HUES64 (cell line): Measurements from ENCODE around the gene AGBL5.

Experiments used
- H3K27ac ChIP-seq: 2 replicates; pipeline ENCODE4 v1.7.0; 2013; ENCODE audit warnings: low read depth, low read length, inconsistent platforms
- H3K27me3 ChIP-seq: 2 replicates; pipeline ENCODE4 v1.6.1; 2013; ENCODE audit warnings: mild to moderate bottlenecking, low read length; ENCODE audit not compliant: insufficient read depth
- H3K36me3 ChIP-seq: 2 replicates; pipeline ENCODE4 v1.6.1; 2013; ENCODE audit warnings: mild to moderate bottlenecking, low read length; ENCODE audit not compliant: insufficient read depth
- H3K4me1 ChIP-seq: 2 replicates; pipeline ENCODE4 v1.6.1; 2013; ENCODE audit warnings: mild to moderate bottlenecking, low read length, moderate library complexity; ENCODE audit not compliant: insufficient read depth
- H3K4me3 ChIP-seq: 2 replicates; pipeline ENCODE4 v1.5.1; 2013; ENCODE audit warnings: mild to moderate bottlenecking, low read length, moderate library complexity
- H3K9ac ChIP-seq: 2 replicates; pipeline ENCODE4 v1.6.1; 2013; ENCODE audit warnings: mild to moderate bottlenecking, low read depth, low read length
- H3K9me3 ChIP-seq: 2 replicates; pipeline ENCODE4 v1.6.1; 2013; ENCODE audit warnings: low read depth, low read length; ENCODE audit not compliant: insufficient read depth
- WGBS: fragments of 150-250, 120-280 bp; methylation state at CpG from one replicate; pipeline ENCODE4 v1.1.7; 2013; ENCODE audit warnings: missing lambda C conversion rate; 5-methylcytosine and 5-hydroxymethylcytosine counted together

Gene AGBL5

DNA sequence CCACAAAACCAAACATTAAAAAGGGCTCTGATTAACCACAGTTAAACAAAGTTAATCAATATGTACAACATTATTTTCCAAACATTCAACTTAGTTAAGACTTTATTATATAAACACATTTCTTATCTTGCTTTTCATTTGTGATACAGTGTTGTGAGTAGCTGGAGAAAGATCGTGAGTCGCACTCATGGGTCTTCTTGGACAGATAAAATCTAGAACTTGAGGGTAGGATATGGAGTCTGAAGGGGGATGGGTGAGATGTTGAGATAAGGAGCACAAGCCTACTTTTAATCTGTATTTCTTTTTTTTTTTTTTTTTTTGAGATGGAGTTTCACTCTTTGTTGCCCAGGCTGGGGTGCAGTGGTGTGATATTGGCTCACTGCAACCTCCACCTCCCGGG lies 41.3 kb upstream of the AGBL5 start:
- Histone ChIP-seq H3K9me3 (peaks cover 11% of the 10 kb centered on the region; the same call in 1 of the 2 replicates), H3K4me1 (no peaks in the 10 kb centered on the region), H3K4me3 (no peak overlapping the region), H3K27ac (no peak overlapping the region), H3K36me3 (no peaks in the 10 kb centered on the region), H3K27me3 (no peaks in the 10 kb centered on the region), H3K9ac (no peak overlapping the region)
- WGBS = 92% methylated on average over 2 of the region's 3 CpGs

DNA sequence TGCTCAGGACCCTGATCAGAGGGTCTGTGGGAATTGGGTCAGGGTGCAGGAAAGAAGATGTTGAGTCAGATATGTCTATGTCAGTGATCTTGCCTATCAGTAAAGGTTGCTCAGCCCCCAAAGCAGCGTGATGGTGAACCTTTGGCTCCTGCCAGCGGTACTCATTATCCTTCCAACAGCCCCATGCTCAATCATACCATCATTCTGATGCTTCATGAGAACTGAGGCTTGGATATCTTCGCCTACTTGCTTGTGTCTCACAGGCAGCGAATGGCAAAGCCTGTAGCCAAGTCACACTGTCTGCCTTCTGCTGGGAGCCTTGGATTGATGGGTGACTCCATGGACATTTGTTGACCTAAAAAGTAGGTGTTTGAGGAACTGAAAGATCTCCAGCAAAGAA lies 37.7 kb upstream of the AGBL5 start:
- Histone ChIP-seq H3K27me3 (no peaks in the 10 kb centered on the region), H3K9ac (no peak overlapping the region), H3K4me3 (no peak overlapping the region), H3K4me1 (peaks cover 3% of the 10 kb centered on the region; the same call in 1 of the 2 replicates), H3K36me3 (no peaks in the 10 kb centered on the region), H3K9me3 (peaks cover 8% of the 10 kb centered on the region; the same call in 1 of the 2 replicates), H3K27ac (no peak overlapping the region)
- 88% methylated on average over 4 of the region's 4 CpGs for WGBS

DNA sequence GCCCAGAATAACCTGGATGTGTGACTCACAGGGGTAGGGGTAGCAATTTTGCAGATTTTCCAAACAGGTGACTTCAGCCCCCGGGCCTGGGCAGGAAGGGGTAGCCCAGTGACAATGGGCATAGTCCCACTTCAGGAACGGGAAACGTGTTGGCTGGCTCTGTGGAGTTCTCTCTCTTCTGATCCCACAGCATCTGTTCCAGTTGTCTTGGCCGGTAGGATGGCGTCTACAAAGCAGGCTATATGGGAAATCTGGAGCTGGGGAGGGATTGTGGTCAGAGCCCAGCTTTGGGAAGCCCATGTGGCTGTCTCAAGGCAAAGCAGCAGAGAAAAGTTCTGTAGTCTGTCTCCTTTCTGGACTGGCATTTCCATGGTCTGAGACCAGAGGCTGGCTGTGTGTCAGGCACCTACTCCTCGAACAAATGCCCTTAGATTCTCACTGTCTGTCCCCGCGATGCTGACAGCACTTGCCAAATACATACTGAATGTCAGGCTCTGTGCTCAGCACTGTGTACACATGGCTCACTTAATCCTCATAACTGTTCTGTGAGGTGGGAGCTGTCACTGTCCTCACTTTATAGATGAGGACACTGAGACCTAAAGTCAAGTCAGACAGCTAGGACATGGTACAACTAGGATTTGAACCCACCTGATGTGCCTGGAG lies 36.6 kb upstream of the AGBL5 start:
- Histone ChIP-seq H3K4me1 (peaks cover 3% of the 10 kb centered on the region; the same call in 1 of the 2 replicates), H3K9ac (no peak overlapping the region), H3K9me3 (peaks cover 7% of the 10 kb centered on the region; the same call in 1 of the 2 replicates), H3K4me3 (no peak overlapping the region), H3K27me3 (no peaks in the 10 kb centered on the region), H3K27ac (no peak overlapping the region), H3K36me3 (no peaks in the 10 kb centered on the region)
- WGBS = 93% methylated on average over 8 of the region's 8 CpGs

DNA sequence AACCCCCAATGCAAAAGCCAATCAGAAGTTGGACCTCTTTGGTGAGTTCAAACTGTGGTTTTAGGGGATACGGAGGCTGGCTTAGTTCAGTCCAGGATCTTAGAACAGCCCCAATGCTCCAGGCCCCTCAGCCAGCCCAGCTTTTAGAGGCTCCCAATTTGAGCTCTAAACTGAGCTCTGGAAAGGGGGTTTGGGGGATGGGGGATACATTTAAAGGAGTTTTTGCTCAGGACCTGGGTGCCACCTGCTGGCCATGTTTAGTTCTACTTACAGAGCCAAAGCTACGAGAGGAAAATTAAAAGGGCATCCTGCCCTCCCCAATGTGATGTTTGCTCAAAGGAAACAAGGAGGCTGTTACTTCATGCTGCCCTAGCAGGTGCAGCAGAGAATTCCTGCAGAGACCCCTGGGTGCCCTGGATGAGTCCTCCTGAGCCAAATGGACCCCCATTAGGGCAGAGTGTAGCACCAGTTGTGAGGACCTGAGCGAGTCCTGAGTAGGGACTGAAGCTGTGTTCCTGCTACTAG lies 34.6 kb upstream of the AGBL5 start:
- H3K36me3 ChIP-seq = no peaks in the 10 kb centered on the region
- H3K27me3 ChIP-seq = no peaks in the 10 kb centered on the region
- H3K9ac ChIP-seq = no peak overlapping the region
- peaks cover 7% of the 10 kb centered on the region; the same call in 1 of the 2 replicates for H3K9me3 ChIP-seq
- H3K4me1 ChIP-seq = peaks cover 5% of the 10 kb centered on the region; the same call in 1 of the 2 replicates
- H3K27ac ChIP-seq = no peak overlapping the region
- 68% methylated on average over 3 of the region's 3 CpGs for WGBS
- H3K4me3 ChIP-seq = no peak overlapping the region

DNA sequence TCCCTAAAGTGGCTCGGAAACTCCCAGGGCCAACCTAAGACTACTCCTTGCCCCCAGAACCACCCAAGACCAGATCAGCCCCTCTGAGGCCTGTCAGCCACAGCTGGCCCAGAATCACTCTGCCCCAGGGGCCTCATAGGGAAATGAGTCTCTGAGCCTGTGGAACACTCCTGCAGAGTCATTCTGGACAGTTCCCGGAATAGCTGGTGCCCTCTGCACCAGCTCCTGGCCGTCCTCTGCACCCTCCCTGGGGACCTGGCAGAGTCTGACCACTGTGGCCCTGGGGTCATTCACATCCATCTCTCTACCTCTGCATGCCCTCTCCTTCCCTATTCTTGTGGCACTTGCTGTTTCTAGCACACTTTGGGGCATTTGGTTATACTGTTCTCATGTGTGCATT lies 33.3 kb upstream of the AGBL5 start:
- H3K4me3 ChIP-seq = no peak overlapping the region
- no peak overlapping the region for H3K27ac ChIP-seq
- H3K4me1 ChIP-seq = peaks cover 5% of the 10 kb centered on the region; the same call in 1 of the 2 replicates
- H3K9ac ChIP-seq = no peak overlapping the region
- H3K27me3 ChIP-seq = no peaks in the 10 kb centered on the region
- 87% methylated on average over 3 of the region's 3 CpGs for WGBS
- H3K9me3 ChIP-seq = peaks cover 7% of the 10 kb centered on the region; the same call in 1 of the 2 replicates
- H3K36me3 ChIP-seq = peaks cover 4% of the 10 kb centered on the region; the same call in 1 of the 2 replicates

DNA sequence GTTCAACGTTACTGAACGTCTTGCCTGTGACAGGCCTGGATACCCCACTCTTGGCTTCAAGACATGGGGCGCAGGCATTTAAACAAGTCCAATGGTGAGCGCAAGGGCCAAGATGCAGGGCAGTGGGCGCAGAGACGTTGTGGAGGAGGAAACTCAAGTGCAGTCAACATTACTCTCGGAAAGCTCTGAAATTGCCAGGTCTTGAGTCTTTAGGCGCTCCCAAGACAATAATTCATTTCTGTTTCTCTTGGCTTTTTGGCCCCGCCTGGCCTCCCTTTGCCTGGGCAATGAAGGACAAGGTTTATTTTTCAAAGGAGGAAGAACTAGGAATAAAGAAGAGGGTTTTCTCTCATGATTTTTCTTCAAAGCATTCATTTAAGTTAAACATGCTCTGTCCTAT lies 32.0 kb upstream of the AGBL5 start:
- H3K27ac ChIP-seq = no peak overlapping the region
- H3K9ac ChIP-seq = no peak overlapping the region
- H3K4me1 ChIP-seq = peaks cover 5% of the 10 kb centered on the region; the same call in 1 of the 2 replicates
- H3K4me3 ChIP-seq = no peak overlapping the region
- H3K27me3 ChIP-seq = no peaks in the 10 kb centered on the region
- no peaks in the 10 kb centered on the region for H3K9me3 ChIP-seq
- 94% methylated on average over 9 of the region's 9 CpGs for WGBS
- peaks cover 4% of the 10 kb centered on the region; the same call in 1 of the 2 replicates for H3K36me3 ChIP-seq

DNA sequence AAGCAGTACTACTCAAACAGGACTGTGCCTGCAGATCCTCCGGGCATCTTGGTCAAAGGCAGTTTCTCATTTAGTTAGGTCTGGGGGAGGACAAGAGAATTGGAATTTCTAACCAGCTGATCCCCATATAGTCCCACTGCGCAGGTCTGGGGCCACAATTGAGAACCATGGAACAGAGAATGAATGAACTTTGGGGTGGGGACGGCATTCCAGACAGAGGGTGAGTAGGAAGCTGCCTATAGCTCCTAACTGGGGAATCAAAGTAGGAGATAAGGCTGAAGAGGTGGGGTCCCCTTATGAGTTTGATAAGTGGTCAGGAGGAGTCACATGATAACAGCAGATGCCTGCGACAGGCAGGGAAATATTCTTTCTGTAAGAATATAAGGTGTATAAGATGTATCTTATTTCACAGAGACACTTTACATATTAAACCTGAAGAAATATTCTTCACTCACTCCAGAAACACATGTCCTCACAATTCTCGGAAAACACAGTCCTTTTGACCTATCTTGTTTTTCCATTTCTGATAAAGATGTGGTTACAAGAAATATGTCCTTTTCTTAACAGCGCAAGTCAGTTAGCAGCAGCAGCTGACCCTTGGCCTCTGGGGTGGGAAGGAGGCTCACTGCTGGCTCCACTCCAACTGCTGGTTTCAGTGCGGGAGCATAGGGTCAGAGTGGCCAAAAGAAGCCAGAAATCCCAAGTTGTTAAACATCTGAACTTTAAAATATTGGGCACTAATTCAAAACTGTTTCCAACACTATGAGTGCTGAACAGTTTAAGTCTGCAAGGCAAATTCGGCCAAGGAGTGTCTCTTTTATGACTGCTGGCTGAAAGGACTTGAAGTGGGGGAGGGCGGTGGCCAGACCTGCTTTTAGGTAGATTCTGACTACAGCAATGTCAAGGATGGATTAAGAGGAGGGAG lies 31.3 kb upstream of the AGBL5 start:
- no peaks in the 10 kb centered on the region for H3K9me3 ChIP-seq
- H3K4me3 ChIP-seq = no peak overlapping the region
- peaks cover 5% of the 10 kb centered on the region; the same call in 1 of the 2 replicates for H3K36me3 ChIP-seq
- WGBS = 91% methylated on average over 9 of the region's 9 CpGs
- no peaks in the 10 kb centered on the region for H3K27me3 ChIP-seq
- peaks cover 5% of the 10 kb centered on the region; the same call in 1 of the 2 replicates for H3K4me1 ChIP-seq
- H3K9ac ChIP-seq = no peak overlapping the region
- no peak overlapping the region for H3K27ac ChIP-seq

DNA sequence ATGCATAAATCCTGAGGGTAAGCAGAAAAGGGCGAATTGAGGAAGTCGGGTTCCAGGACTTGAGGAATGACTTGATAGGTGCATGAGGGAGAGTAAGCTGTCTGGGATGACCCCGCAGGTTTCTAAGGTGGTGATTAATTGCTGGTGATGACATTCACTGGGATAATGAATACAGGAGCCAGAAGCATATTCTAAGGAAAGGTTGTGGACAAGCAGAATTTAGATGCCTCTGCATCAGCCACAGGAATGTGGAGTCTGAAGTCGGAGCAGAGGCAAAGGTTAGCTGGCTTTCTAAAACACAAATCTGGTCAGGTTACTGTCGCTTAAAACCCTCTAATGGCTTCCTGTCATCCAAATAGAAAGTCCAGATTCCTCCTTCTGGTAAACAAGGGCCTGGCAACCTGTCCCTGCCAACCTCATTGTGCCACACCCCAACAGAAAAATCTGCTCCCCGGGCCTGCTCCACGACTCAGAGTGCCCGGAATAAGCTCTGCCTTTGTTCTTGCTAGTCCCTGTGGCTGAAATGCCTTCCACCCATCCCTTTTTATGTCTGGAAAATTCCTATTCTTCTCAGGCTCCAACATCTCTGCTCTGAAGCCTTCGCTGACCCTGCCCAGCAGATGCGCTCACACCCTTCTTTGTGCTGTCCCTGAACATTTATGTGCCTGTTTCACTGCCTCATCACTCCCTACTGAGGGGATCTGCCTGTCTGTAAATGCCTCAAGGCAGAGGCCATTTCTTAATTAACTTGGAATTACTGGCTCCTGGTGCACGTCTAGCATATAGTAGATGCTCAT lies 30.0 kb upstream of the AGBL5 start:
- H3K9me3 ChIP-seq = no peaks in the 10 kb centered on the region
- no peaks in the 10 kb centered on the region for H3K27me3 ChIP-seq
- 88% methylated on average over 11 of the region's 11 CpGs for WGBS
- peaks cover 5% of the 10 kb centered on the region; the same call in 1 of the 2 replicates for H3K4me1 ChIP-seq
- no peak overlapping the region for H3K27ac ChIP-seq
- peaks cover 11% of the 10 kb centered on the region for H3K36me3 ChIP-seq
- no peak overlapping the region for H3K9ac ChIP-seq
- no peak overlapping the region for H3K4me3 ChIP-seq

DNA sequence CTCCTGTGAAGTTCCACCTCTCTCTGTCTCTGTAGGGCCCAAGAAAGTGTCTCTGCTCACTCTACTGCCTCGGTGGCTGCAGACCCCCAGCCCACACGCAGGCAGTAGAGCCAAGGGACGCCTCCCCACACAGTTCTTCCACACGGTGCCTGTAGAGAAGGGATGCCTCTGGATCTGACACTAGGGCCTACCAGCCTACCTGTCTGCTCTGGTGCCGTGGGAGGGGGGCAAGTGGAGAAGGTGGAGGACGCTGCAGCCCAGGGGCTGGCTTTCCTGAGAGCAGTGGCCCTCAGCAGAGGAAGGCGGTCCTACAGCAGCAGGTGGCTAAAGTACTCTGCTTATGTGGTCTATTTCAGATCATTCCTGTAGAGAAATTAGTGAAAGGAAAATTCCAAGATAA lies 27.7 kb upstream of the AGBL5 start:
- no peak overlapping the region for H3K27ac ChIP-seq
- no peak overlapping the region for H3K9ac ChIP-seq
- WGBS = 91% methylated on average over 7 of the region's 7 CpGs
- H3K36me3 ChIP-seq = peaks cover 11% of the 10 kb centered on the region
- H3K4me1 ChIP-seq = peaks cover 3% of the 10 kb centered on the region; the same call in 1 of the 2 replicates
- H3K9me3 ChIP-seq = no peaks in the 10 kb centered on the region
- H3K27me3 ChIP-seq = no peaks in the 10 kb centered on the region
- no peak overlapping the region for H3K4me3 ChIP-seq

DNA sequence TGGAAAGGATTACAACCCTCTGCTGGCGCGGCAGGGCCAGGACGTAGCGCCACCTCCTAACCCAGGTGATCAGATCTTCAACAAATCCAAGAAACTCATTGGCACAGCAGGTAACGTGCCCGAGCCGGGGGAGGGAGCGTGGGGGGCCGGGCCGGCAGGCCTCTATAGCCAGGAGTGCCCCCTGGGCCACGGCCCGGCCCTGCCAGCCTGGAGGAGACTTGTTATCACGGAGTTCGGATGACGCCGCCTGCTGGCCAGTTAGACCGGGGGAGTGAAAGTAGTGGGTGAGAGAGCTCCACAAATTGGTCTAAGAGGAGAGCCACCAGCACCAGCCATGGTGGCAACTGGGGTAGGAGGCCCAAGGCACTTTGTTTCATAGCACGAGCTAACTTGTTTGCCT lies 27.3 kb upstream of the AGBL5 start:
- Histone ChIP-seq H3K36me3 (peaks cover 11% of the 10 kb centered on the region), H3K27me3 (no peaks in the 10 kb centered on the region), H3K27ac (no peak overlapping the region), H3K4me3 (no peak overlapping the region), H3K4me1 (peaks cover 3% of the 10 kb centered on the region; the same call in 1 of the 2 replicates), H3K9ac (no peak overlapping the region), H3K9me3 (no peaks in the 10 kb centered on the region)
- WGBS = 77% methylated on average over 18 of the region's 18 CpGs
